ENCODE data around the gene GRIP1.

The GRIP1 gene

GRCh38 chr12:66351301-66351700, 327.6 kb downstream of the GRIP1 start:
- Histone ChIP-seq H3K9ac (ENCODE audit: insufficient read length, low read depth) (no peak overlapping the region), H3K27me3 (ENCODE audit: insufficient read depth, insufficient read length) (no peaks in the 10 kb centered on the region), H3K4me1 (ENCODE audit: insufficient read depth, insufficient read length) (no peaks in the 10 kb centered on the region), H3K4me3 (ENCODE audit: insufficient read length, low read depth) (no peak overlapping the region), H3K36me3 (ENCODE audit: insufficient read depth, insufficient read length, low read length) (peaks cover 4% of the 10 kb centered on the region), H3K9me3 (ENCODE audit: insufficient read depth, low read length) (no peaks in the 10 kb centered on the region)
- TF ChIP-seq YY1 (IDR thresholded peaks at IDR 0.05; ENCODE audit: insufficient read depth, insufficient read length) = no peak
- TF ChIP-seq ZNF274 (IDR thresholded peaks at IDR 0.05; ENCODE audit: low read depth, low read length) = no peak
- TF ChIP-seq SUZ12 (IDR thresholded peaks at IDR 0.05; ENCODE audit: extremely low read depth, insufficient read depth, insufficient read length) = no peak
- DNase-seq (ENCODE audit: low read depth, low spot score) = no peak

- Histone ChIP-seq H3K4me1 (ENCODE audit: insufficient read depth, insufficient read length) (no peaks in the 10 kb centered on the region), H3K36me3 (ENCODE audit: insufficient read depth, insufficient read length, low read length) (peaks cover 6% of the 10 kb centered on the region), H3K4me3 (ENCODE audit: insufficient read length, low read depth) (no peak overlapping the region), H3K9me3 (ENCODE audit: insufficient read depth, low read length) (peaks cover 15% of the 10 kb centered on the region), H3K27me3 (ENCODE audit: insufficient read depth, insufficient read length) (no peaks in the 10 kb centered on the region), H3K9ac (ENCODE audit: insufficient read length, low read depth) (no peak overlapping the region)
- no peak for DNase-seq (ENCODE audit: low read depth, low spot score)
- no peak for TF ChIP-seq ZNF274 (IDR thresholded peaks at IDR 0.05; ENCODE audit: low read depth, low read length)
- TF ChIP-seq SUZ12 (IDR thresholded peaks at IDR 0.05; ENCODE audit: extremely low read depth, insufficient read depth, insufficient read length) = no peak
- TF ChIP-seq YY1 (IDR thresholded peaks at IDR 0.05; ENCODE audit: insufficient read depth, insufficient read length) = no peak
Observed at GRCh38 chr12:66345956-66346355, 332.9 kb downstream of the GRIP1 start.

DNA sequence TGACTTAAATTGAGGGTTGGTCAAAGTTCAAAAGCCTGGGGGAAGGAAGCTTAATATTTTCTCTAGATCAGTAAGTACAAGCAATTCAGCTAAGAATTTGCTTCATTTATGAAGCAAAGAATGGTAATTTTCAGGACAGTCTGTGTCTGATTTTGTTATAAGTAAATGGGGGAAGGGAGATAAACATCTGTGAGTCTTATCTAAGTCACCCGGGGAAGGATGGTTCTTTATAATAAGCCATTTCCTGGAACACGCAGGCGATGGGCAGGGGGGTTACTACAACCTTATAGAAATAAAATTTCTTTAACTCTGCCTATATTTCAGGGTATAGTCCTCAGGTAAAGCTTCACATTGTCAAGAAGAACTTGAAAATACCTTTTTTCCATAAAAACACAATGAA, 333.7 kb downstream of the GRIP1 start:
- peaks cover 16% of the 10 kb centered on the region for H3K9me3 ChIP-seq (ENCODE audit: insufficient read depth, low read length)
- peaks cover 4% of the 10 kb centered on the region for H3K36me3 ChIP-seq (ENCODE audit: insufficient read depth, insufficient read length, low read length)
- H3K4me1 ChIP-seq (ENCODE audit: insufficient read depth, insufficient read length) = no peaks in the 10 kb centered on the region
- H3K4me3 ChIP-seq (ENCODE audit: insufficient read length, low read depth) = no peak overlapping the region
- TF ChIP-seq SUZ12 (IDR thresholded peaks at IDR 0.05; ENCODE audit: extremely low read depth, insufficient read depth, insufficient read length) (no peak), ZNF274 (IDR thresholded peaks at IDR 0.05; ENCODE audit: low read depth, low read length) (no peak), YY1 (IDR thresholded peaks at IDR 0.05; ENCODE audit: insufficient read depth, insufficient read length) (no peak)
- H3K9ac ChIP-seq (ENCODE audit: insufficient read length, low read depth) = no peak overlapping the region
- no peak for DNase-seq (ENCODE audit: low read depth, low spot score)
- H3K27me3 ChIP-seq (ENCODE audit: insufficient read depth, insufficient read length) = no peaks in the 10 kb centered on the region

- Histone ChIP-seq H3K4me1 (ENCODE audit: insufficient read depth, insufficient read length) (no peaks in the 10 kb centered on the region), H3K9me3 (ENCODE audit: insufficient read depth, low read length) (peaks cover 16% of the 10 kb centered on the region), H3K4me3 (ENCODE audit: insufficient read length, low read depth) (no peak overlapping the region), H3K27me3 (ENCODE audit: insufficient read depth, insufficient read length) (no peaks in the 10 kb centered on the region), H3K9ac (ENCODE audit: insufficient read length, low read depth) (no peak overlapping the region), H3K36me3 (ENCODE audit: insufficient read depth, insufficient read length, low read length) (peaks cover 6% of the 10 kb centered on the region)
- no peak for DNase-seq (ENCODE audit: low read depth, low spot score)
- TF ChIP-seq YY1 (IDR thresholded peaks at IDR 0.05; ENCODE audit: insufficient read depth, insufficient read length) (no peak), ZNF274 (IDR thresholded peaks at IDR 0.05; ENCODE audit: low read depth, low read length) (no peak), SUZ12 (IDR thresholded peaks at IDR 0.05; ENCODE audit: extremely low read depth, insufficient read depth, insufficient read length) (no peak)
Observed at GRCh38 chr12:66341126-66341525, 337.8 kb downstream of the GRIP1 start.

DNA sequence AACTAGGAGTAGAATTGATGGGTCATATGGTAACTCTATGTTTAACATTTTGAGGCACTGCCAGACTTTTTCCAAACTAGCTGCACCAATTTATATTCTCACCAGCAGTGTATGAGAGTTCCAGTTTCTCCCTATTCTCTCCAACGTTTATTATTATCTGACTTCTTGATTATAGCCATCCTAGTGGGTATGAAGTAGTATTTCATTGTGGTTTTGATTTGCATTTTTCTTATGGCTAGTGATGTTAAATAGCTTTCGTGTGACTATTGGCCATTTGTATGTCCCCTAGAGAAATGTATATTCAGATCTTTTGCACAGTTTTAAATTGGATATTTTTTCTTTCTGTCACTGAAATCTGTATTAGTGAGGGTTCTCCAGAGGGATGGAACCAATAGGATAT, 338.7 kb downstream of the GRIP1 start:
- TF ChIP-seq SUZ12 (IDR thresholded peaks at IDR 0.05; ENCODE audit: extremely low read depth, insufficient read depth, insufficient read length) (no peak), ZNF274 (IDR thresholded peaks at IDR 0.05; ENCODE audit: low read depth, low read length) (no peak), YY1 (IDR thresholded peaks at IDR 0.05; ENCODE audit: insufficient read depth, insufficient read length) (no peak)
- DNase-seq (ENCODE audit: low read depth, low spot score) = no peak
- H3K27me3 ChIP-seq (ENCODE audit: insufficient read depth, insufficient read length) = no peaks in the 10 kb centered on the region
- peaks cover 16% of the 10 kb centered on the region for H3K9me3 ChIP-seq (ENCODE audit: insufficient read depth, low read length)
- H3K4me1 ChIP-seq (ENCODE audit: insufficient read depth, insufficient read length) = no peaks in the 10 kb centered on the region
- no peak overlapping the region for H3K9ac ChIP-seq (ENCODE audit: insufficient read length, low read depth)
- H3K4me3 ChIP-seq (ENCODE audit: insufficient read length, low read depth) = no peak overlapping the region
- peaks cover 6% of the 10 kb centered on the region for H3K36me3 ChIP-seq (ENCODE audit: insufficient read depth, insufficient read length, low read length)

DNA sequence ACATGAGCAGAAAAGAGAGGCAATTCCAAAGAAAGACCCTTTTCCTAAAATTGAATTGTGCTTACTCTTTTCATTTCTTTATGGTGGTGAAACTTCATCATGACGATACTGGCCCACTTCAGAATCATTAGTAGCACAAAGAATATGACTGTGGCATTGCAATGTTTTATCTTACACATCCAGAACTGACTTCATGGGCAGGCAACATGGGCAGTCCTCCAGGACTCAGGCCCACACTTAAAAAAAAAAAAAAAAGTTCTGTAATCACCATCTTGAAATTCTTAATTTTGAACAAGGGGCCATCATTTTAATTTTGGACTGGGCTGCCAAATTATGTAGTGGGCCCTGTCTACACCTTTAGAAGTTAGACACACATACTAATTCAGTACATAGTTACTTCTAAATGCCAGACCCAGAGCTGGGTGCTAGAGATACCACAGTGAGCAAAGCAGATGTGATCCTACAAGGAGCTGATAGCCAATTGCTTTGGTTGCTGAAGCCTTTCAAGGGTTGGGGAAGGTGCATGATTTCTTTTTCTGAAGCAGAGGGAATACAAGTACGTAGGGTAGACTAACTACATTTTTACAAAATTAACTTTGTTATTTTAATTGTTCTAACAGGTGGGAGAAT, 341.4 kb downstream of the GRIP1 start:
- no peak for DNase-seq (ENCODE audit: low read depth, low spot score)
- Histone ChIP-seq H3K4me1 (ENCODE audit: insufficient read depth, insufficient read length) (no peaks in the 10 kb centered on the region), H3K9ac (ENCODE audit: insufficient read length, low read depth) (no peak overlapping the region), H3K36me3 (ENCODE audit: insufficient read depth, insufficient read length, low read length) (peaks cover 6% of the 10 kb centered on the region), H3K4me3 (ENCODE audit: insufficient read length, low read depth) (no peak overlapping the region), H3K9me3 (ENCODE audit: insufficient read depth, low read length) (peaks cover 16% of the 10 kb centered on the region), H3K27me3 (ENCODE audit: insufficient read depth, insufficient read length) (no peaks in the 10 kb centered on the region)
- TF ChIP-seq ZNF274 (IDR thresholded peaks at IDR 0.05; ENCODE audit: low read depth, low read length) = no peak

DNA sequence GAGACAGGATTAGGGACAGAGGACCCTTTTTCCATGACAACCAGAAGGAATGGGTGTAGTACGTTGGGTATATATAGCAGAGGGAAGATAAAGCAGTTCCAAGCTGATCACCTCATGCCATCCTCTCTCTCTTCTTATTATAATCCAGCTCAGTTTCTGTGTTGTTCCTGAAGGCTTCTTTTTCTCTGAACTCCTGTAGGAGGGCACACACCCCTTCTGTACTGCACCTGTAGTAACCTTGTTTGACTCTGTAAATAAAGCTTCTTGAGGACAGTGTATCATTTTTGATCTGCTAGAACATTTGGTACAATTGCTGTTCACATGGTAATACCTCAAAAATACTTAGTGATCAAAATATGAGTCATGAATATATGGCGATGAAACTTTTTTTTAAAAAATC, 343.1 kb downstream of the GRIP1 start:
- H3K9me3 ChIP-seq (ENCODE audit: insufficient read depth, low read length) = no peaks in the 10 kb centered on the region
- H3K4me3 ChIP-seq (ENCODE audit: insufficient read length, low read depth) = no peak overlapping the region
- H3K4me1 ChIP-seq (ENCODE audit: insufficient read depth, insufficient read length) = no peaks in the 10 kb centered on the region
- no peaks in the 10 kb centered on the region for H3K27me3 ChIP-seq (ENCODE audit: insufficient read depth, insufficient read length)
- H3K9ac ChIP-seq (ENCODE audit: insufficient read length, low read depth) = no peak overlapping the region
- TF ChIP-seq SUZ12 (IDR thresholded peaks at IDR 0.05; ENCODE audit: extremely low read depth, insufficient read depth, insufficient read length) (no peak), ZNF274 (IDR thresholded peaks at IDR 0.05; ENCODE audit: low read depth, low read length) (no peak), YY1 (IDR thresholded peaks at IDR 0.05; ENCODE audit: insufficient read depth, insufficient read length) (no peak)
- no peak for DNase-seq (ENCODE audit: low read depth, low spot score)
- H3K36me3 ChIP-seq (ENCODE audit: insufficient read depth, insufficient read length, low read length) = peaks cover 5% of the 10 kb centered on the region

Data from NT2/D1 (cell line).